ENCODE data around the gene GGT1.
"Not testable (repeated sequence)": the region's sequence is repeated elsewhere in the genome, so short reads cannot be mapped to it uniquely, and the experiment has no call there.

Gene GGT1

DNA sequence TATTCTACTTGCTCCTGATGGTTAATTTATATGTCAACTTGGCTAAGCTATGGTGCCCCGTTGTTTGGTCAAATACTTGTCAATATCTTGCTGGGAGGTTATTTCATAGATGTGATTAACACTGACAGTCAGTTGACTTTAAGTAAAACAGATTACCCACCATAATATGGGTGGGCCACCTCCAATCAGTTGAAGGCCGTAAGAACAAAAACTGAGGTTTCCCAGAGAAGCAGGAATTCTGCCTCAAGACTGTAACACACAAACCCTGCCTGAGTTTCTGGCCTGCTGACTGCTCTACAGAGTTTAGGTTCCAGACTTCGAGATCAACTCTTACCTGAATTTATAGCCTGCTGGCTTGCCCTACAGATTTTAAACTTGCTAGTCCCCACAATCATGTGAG is 33.5 kb downstream of the GGT1 start:
- DNase-seq (ENCODE audit: low read depth in 2 of 2) = not testable (repeated sequence)

DNA sequence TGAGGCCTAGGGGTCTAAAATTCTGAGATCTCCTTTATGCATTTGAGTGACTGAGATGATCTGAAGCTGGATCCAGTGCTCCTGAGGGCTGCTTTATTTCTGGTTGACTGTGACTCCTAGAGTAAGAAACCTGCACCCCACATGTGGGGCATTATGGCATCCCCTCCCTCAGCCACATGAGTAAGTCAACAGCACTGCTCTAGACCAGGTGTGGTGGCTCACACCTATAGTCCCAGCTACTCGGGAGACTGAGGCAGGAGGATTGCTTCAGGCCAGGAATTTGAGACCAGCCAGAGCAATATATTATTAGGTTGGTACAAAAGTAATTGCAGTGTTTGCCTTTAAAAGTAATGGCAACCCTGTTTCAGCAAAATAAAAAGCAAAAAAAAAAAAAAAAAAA is 39.3 kb downstream of the GGT1 start:
- DNase-seq (ENCODE audit: low read depth in 2 of 2) = not testable (repeated sequence)

DNA sequence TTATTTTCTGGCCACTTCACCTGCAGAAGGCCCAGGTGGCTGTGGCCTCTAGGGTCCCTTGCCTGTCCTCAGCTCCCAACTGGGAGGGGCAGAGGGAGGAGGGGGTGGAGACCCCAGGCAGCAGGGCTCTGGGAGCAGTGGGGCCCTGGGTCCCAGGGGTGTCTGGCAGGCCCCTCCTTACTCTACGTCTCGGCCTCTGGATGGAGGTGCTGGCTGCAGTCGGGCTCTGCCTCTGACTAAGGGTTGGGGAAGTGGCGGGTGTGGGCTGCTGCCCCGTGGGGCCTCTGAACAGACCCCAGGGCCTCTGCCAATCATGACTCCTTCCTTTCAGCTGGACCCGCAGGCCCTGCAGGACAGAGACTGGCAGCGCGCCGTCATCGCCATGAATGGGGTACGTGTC is 41.4 kb downstream of the GGT1 start:
- DNase-seq (ENCODE audit: low read depth in 2 of 2) = not testable (repeated sequence)

DNA sequence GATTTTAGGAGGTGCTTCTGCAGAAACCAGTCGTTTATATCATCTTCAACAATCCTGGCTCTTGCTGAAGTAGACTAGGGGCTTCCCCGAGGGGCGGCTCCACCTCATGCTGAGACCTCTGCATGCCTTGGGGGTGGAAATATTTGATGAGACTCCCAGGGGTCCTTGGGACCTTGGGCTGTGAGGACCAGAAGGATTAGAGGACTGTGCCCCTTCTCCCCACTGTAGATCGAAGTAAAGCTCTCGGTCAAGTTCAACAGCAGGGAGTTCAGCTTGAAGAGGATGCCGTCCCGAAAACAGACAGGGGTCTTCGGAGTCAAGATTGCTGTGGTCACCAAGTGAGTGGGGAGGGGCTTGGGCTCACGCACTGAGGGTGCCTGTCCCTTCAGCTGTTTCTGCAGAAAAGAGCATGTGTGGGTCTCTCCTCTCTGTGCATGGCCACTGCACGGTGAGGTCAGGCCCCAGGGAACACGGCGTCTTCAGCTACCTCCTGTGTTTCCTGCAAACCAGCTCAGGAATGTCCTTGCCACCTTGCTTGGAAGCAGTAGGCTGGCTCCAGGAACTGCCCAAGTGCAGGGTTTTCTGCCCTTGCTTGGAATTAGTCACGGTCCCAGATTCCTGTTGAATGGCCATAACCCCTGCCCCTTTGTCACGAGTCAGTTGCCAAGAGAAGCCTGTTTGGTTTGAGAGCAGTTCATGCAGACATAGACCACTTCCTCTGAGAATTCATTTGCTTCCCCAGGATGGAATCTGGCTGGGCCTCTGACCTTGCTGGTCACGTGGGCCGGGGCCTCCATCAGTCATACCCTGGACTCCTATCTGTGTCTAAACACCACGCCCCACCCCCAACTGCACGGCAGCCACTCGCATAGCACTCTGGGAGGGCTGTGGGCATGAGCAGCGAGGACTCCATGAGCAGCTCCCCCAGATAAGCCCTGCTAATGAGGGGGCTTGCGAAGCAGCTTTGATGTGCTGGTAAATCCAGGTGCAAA is 42.7 kb downstream of the GGT1 start:
- DNase-seq (ENCODE audit: low read depth in 2 of 2) = not testable (repeated sequence)

DNA sequence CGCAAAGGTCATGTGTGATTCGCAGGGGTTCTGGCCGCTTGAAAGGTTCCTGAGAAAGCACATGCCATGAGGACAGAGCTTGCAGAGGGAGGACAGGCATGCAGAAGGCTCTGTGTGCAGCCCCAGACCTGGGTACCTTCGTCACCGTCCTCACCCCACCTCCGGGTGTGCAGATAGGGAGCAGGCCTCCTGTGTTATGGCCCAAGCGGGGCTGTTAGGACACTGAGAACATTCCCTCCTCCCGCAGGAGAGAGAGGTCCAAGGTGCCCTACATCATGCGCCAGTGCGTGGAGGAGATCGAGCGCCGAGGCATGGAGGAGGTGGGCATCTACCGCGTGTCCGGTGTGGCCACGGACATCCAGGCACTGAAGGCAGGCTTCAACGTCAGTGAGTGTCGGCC is 43.8 kb downstream of the GGT1 start:
- not testable (repeated sequence) for DNase-seq (ENCODE audit: low read depth in 2 of 2)

DNA sequence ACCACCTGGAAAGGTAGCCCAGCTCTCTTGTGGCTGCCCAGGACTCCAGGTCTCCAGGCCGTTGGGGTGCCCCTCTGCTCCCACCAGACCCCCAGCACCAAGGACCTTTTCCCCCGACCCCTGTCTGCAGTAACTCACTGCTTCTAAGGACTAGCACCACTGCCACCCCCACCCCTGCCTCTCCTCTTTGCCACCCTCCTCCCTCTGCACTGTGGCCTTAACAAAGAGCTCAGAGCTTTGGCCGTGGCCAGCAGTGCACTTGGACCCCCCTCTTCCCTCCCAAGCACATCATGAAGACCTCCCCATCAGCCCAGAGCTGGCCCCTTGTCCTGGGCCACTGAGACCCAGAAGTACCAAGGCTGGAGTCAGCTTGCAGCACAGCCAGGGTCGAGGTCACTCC is 46.4 kb downstream of the GGT1 start:
- not testable (repeated sequence) for DNase-seq (ENCODE audit: low read depth in 2 of 2)

DNA sequence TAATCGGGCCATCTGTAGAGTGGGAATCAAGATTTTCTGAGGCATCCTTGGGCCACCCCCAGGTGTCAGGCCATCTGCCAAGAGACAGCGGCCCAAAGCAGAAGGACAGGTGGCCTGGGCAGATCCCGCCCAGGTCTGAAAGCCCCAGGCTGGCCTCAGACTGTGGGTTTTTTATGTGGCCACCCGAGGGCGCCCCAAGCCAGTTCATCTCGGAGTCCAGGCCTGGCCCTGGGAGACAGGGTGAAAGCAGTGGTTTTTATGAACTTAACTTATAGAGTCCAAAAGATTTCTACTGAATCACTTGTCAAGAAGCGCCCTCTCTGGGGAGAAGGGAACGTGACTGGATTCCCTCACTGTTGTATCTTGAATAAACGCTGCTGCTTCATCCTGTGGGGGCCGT is 47.9 kb downstream of the GGT1 start:
- not testable (repeated sequence) for DNase-seq (ENCODE audit: low read depth in 2 of 2)

DNA sequence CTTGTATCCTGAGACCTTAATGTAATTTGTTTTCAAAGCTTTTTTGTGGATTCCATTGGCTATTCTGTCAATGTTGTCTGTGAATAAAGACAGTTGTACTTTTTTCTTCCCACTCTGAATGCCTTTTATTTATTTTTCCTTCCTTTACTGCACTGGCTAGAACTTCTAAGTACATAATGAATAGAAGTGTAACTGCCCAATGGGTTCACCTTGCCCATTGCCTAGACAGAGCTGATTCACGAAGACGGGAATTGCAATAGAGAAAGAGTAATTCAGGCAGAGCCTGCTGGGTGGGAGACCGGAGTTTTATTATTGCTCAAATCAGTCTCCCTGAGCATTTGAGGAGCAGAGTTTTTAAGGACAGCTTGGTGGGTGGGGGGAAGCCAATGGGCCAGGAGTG is 62.4 kb downstream of the GGT1 start:
- DNase-seq (ENCODE audit: low read depth in 2 of 2) = not testable (repeated sequence)

DNA sequence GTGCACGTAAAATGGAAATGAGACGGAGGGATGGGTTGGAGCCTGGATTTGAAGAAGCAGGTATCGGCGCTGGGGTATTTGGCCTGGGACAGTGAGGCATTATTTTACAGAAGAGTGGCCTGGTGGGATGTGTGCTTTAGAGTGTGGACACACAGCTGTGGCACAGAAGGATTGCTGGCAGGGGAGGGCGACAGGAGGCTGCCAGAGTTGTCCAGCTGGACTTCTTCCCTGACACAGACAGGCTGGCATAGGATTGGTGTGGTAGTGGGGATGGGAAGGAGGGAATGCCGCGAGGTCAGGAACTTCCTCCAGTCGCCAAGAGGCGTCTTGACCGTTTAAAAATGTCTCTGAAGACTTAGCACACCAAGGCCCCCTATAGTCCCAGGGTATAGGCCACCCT is 64.9 kb downstream of the GGT1 start:
- DNase-seq (ENCODE audit: low read depth in 2 of 2) = not testable (repeated sequence)

DNA sequence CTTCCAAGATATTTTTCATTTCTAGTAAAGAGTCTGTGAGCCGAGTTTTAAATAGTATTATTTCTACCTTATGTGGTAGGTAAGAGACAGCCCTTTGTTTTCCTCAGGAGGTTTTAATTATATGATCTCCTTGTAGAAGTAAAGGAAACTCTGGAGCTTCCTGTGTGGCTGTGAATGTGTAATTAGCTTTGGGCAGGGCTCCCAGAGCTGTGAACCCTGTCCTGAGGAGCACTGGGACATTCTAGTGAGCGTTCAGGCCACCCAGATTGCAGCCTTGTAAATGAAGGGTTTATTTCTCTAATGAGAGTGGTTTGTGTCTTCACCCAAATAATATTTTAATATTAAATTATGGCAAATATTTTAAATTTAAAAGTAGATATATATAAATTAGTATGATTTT is 69.5 kb downstream of the GGT1 start:
- not testable (repeated sequence) for DNase-seq (ENCODE audit: low read depth in 2 of 2)

All from fibroblast of skin of left quadriceps (primary cell).